ENCODE data around the gene ARHGAP44.

ARHGAP44 gene

GRCh38 chr17:12936501-12936900, 147.2 kb downstream of the ARHGAP44 start:
- Histone ChIP-seq H4K20me1 (ENCODE audit: insufficient read depth, low read length) (no peaks in the 10 kb centered on the region), H3K4me2 (ENCODE audit: insufficient read depth, low read length) (no peak overlapping the region), H2AFZ (ENCODE audit: low read depth, low read length) (no peak overlapping the region), H3K27ac (ENCODE audit: low read length) (no peak overlapping the region), H3K27me3 (ENCODE audit: insufficient read depth, low read length, poor library complexity) (no peaks in the 10 kb centered on the region), H3K4me3 (ENCODE audit: low read depth in 1 of 2, low read length in 2 of 2) (no peak overlapping the region), H3K36me3 (ENCODE audit: insufficient read depth, low read length) (no peaks in the 10 kb centered on the region), H3K9me3 (ENCODE audit: insufficient read depth, low read length, severe bottlenecking) (no peaks in the 10 kb centered on the region), H3K9ac (ENCODE audit: low read depth, low read length) (no peak overlapping the region), H3K4me1 (ENCODE audit: insufficient read depth, low read length) (no peaks in the 10 kb centered on the region), H3K79me2 (ENCODE audit: insufficient read depth, low read length) (no peaks in the 10 kb centered on the region)
- ATAC-seq (ENCODE audit: insufficient read depth, low read depth) (no peak), DNase-seq (no peak)
- TF ChIP-seq EZH2 (IDR thresholded peaks at IDR 0.05; ENCODE audit: borderline replicate concordance, low read depth, low read length, severe bottlenecking), result no peak
- no peak for TF ChIP-seq CTCF (IDR thresholded peaks at IDR 0.05; ENCODE audit: borderline replicate concordance, extremely low read depth, low read length, poor library complexity, severe bottlenecking)

GRCh38 chr17:12940699-12941098, 151.4 kb downstream of the ARHGAP44 start:
- Histone ChIP-seq H3K4me2 (ENCODE audit: insufficient read depth, low read length) (no peak overlapping the region), H3K27ac (ENCODE audit: low read length) (no peak overlapping the region)
- no peak for ATAC-seq (ENCODE audit: insufficient read depth, low read depth)

GRCh38 chr17:12947047-12947446, 157.7 kb downstream of the ARHGAP44 start:
- Histone ChIP-seq H3K79me2 (ENCODE audit: insufficient read depth, low read length) (no peaks in the 10 kb centered on the region), H3K4me2 (ENCODE audit: insufficient read depth, low read length) (no peak overlapping the region), H3K27me3 (ENCODE audit: insufficient read depth, low read length, poor library complexity) (no peaks in the 10 kb centered on the region), H3K36me3 (ENCODE audit: insufficient read depth, low read length) (no peaks in the 10 kb centered on the region), H3K27ac (ENCODE audit: low read length) (no peak overlapping the region), H3K9ac (ENCODE audit: low read depth, low read length) (no peak overlapping the region), H3K4me1 (ENCODE audit: insufficient read depth, low read length) (no peaks in the 10 kb centered on the region), H3K4me3 (ENCODE audit: low read depth in 1 of 2, low read length in 2 of 2) (no peak overlapping the region), H2AFZ (ENCODE audit: low read depth, low read length) (no peak overlapping the region), H4K20me1 (ENCODE audit: insufficient read depth, low read length) (no peaks in the 10 kb centered on the region), H3K9me3 (ENCODE audit: insufficient read depth, low read length, severe bottlenecking) (no peaks in the 10 kb centered on the region)
- DNase-seq (no peak), ATAC-seq (ENCODE audit: insufficient read depth, low read depth) (no peak)
- TF ChIP-seq EZH2 (IDR thresholded peaks at IDR 0.05; ENCODE audit: borderline replicate concordance, low read depth, low read length, severe bottlenecking), result no peak
- no peak for TF ChIP-seq CTCF (IDR thresholded peaks at IDR 0.05; ENCODE audit: borderline replicate concordance, extremely low read depth, low read length, poor library complexity, severe bottlenecking)

More at GRCh38 chr17:12940699-12941098, 151.4 kb downstream of the ARHGAP44 start:
- Histone ChIP-seq H2AFZ (ENCODE audit: low read depth, low read length) (no peak overlapping the region), H3K4me1 (ENCODE audit: insufficient read depth, low read length) (no peaks in the 10 kb centered on the region), H3K79me2 (ENCODE audit: insufficient read depth, low read length) (no peaks in the 10 kb centered on the region), H3K9ac (ENCODE audit: low read depth, low read length) (no peak overlapping the region), H3K36me3 (ENCODE audit: insufficient read depth, low read length) (no peaks in the 10 kb centered on the region), H3K9me3 (ENCODE audit: insufficient read depth, low read length, severe bottlenecking) (no peaks in the 10 kb centered on the region), H4K20me1 (ENCODE audit: insufficient read depth, low read length) (no peaks in the 10 kb centered on the region), H3K27me3 (ENCODE audit: insufficient read depth, low read length, poor library complexity) (no peaks in the 10 kb centered on the region), H3K4me3 (ENCODE audit: low read depth in 1 of 2, low read length in 2 of 2) (no peak overlapping the region)
- no peak for DNase-seq
- TF ChIP-seq CTCF (IDR thresholded peaks at IDR 0.05; ENCODE audit: borderline replicate concordance, extremely low read depth, low read length, poor library complexity, severe bottlenecking), result no peak
- no peak for TF ChIP-seq EZH2 (IDR thresholded peaks at IDR 0.05; ENCODE audit: borderline replicate concordance, low read depth, low read length, severe bottlenecking)

GRCh38 chr17:12952012-12952411, 162.7 kb downstream of the ARHGAP44 start:
- Histone ChIP-seq H3K4me3 (ENCODE audit: low read depth in 1 of 2, low read length in 2 of 2) (no peak overlapping the region), H4K20me1 (ENCODE audit: insufficient read depth, low read length) (no peaks in the 10 kb centered on the region), H3K27ac (ENCODE audit: low read length) (no peak overlapping the region), H3K27me3 (ENCODE audit: insufficient read depth, low read length, poor library complexity) (no peaks in the 10 kb centered on the region), H3K9ac (ENCODE audit: low read depth, low read length) (no peak overlapping the region), H3K4me1 (ENCODE audit: insufficient read depth, low read length) (no peaks in the 10 kb centered on the region), H3K9me3 (ENCODE audit: insufficient read depth, low read length, severe bottlenecking) (no peaks in the 10 kb centered on the region), H3K4me2 (ENCODE audit: insufficient read depth, low read length) (no peak overlapping the region), H3K79me2 (ENCODE audit: insufficient read depth, low read length) (no peaks in the 10 kb centered on the region), H2AFZ (ENCODE audit: low read depth, low read length) (no peak overlapping the region), H3K36me3 (ENCODE audit: insufficient read depth, low read length) (no peaks in the 10 kb centered on the region)
- ATAC-seq (ENCODE audit: insufficient read depth, low read depth), result no peak
- TF ChIP-seq EZH2 (IDR thresholded peaks at IDR 0.05; ENCODE audit: borderline replicate concordance, low read depth, low read length, severe bottlenecking) (no peak), CTCF (IDR thresholded peaks at IDR 0.05; ENCODE audit: borderline replicate concordance, extremely low read depth, low read length, poor library complexity, severe bottlenecking) (no peak)
- no peak for DNase-seq
